Stimulated activated CD4-positive, alpha-beta T cell treated with anti-CD3 and anti-CD28 coated beads, Interleukin-2, amount 100 ng/mL, for 4 hours (primary cell): ENCODE measurements around the gene TGFB1I1.
A peak's percentile ranks its signal among the peaks of the same experiment; 100 is the strongest.
"Not testable (repeated sequence)": the region's sequence is repeated elsewhere in the genome, so short reads cannot be mapped to it uniquely, and the experiment has no call there.

ENCODE experiments used
- DNase-seq: peaks from one replicate; pipeline ENCODE4 v3.0.0-alpha.2; 2020; ENCODE audit warnings: low read depth

The TGFB1I1 gene

GRCh38 chr16:31471241-31471874 lies 594 bp upstream of the TGFB1I1 start:
- no peak for DNase-seq

GRCh38 chr16:31472709-31473203 lies 804 bp downstream of the TGFB1I1 start:
- no peak for DNase-seq

- DNase-seq, result no peak
These were observed 1.5 kb downstream of the TGFB1I1 start for GRCh38 chr16:31473264-31473984.

GRCh38 chr16:31474173-31474714 lies 2.3 kb downstream of the TGFB1I1 start:
- no peak for DNase-seq

- no peak for DNase-seq
These were observed 3.1 kb downstream of the TGFB1I1 start for GRCh38 chr16:31474773-31475738.

GRCh38 chr16:31475946-31476302 lies 4.0 kb downstream of the TGFB1I1 start:
- no peak for DNase-seq

- peak; percentile 87 for DNase-seq
These were observed 4.6 kb downstream of the TGFB1I1 start for GRCh38 chr16:31476303-31477219.

- DNase-seq, result no peak
These were observed 5.6 kb downstream of the TGFB1I1 start for GRCh38 chr16:31477220-31478216.

- DNase-seq, result no peak
These were observed 7.0 kb downstream of the TGFB1I1 start for GRCh38 chr16:31478956-31479355.

GRCh38 chr16:31479751-31480150 lies 7.8 kb downstream of the TGFB1I1 start:
- DNase-seq, result no peak

GRCh38 chr16:31480851-31481536 lies 9.0 kb downstream of the TGFB1I1 start:
- DNase-seq, result no peak

- DNase-seq, result no peak
These were observed 11.1 kb downstream of the TGFB1I1 start, which contains the start of gene SLC5A2 for GRCh38 chr16:31483081-31483480. TSS of gene SLC5A2 (plus strand) at chr16:31483123. CDS start at chr16:31483137, 14 bp downstream.

GRCh38 chr16:31484048-31484447 lies 12.1 kb downstream of the TGFB1I1 start:
- DNase-seq, result not testable (repeated sequence)

- no peak for DNase-seq
These were observed 12.7 kb downstream of the TGFB1I1 start for GRCh38 chr16:31484491-31485171.

- no peak for DNase-seq
These were observed 13.6 kb downstream of the TGFB1I1 start for GRCh38 chr16:31485571-31485970.

GRCh38 chr16:31486045-31486444 lies 14.1 kb downstream of the TGFB1I1 start:
- DNase-seq, result no peak

GRCh38 chr16:31487071-31487719 lies 15.2 kb downstream of the TGFB1I1 start:
- DNase-seq, result no peak
